HG02973 (cell line): ENCODE results near the gene SULT2B1.
"Not testable (repeated sequence)": the region's sequence is repeated elsewhere in the genome, so short reads cannot be mapped to it uniquely, and the experiment has no call there.

Experiments
- ATAC-seq: cut with Tn5 transposase; IDR thresholded peaks from one replicate; pipeline ENCODE4 v1.9.1; 2021; ENCODE audit warnings: moderate library complexity; ENCODE audit not compliant: unreplicated experiment

Gene SULT2B1

GRCh38 chr19:48618278-48618915, 66.4 kb downstream of the SULT2B1 start:
- no peak for ATAC-seq

- peak; percentile 70 for ATAC-seq
Observed at GRCh38 chr19:48618916-48619691, 67.1 kb downstream of the SULT2B1 start, which contains the start of the genes RPL18 and SPHK2. RPL18 (minus strand) TSS chr19:48619178; CDS start chr19:48619143, 35 bp downstream. SPHK2 (plus strand) TSS chr19:48619506; CDS start chr19:48620515, 1,009 bp downstream.

GRCh38 chr19:48619692-48620585, 68.0 kb downstream of the SULT2B1 start:
- ATAC-seq, result no peak

- no peak for ATAC-seq
Observed at GRCh38 chr19:48623556-48624066, 71.6 kb downstream of the SULT2B1 start.

GRCh38 chr19:48624067-48624594, 72.2 kb downstream of the SULT2B1 start:
- peak; percentile 51 for ATAC-seq

- ATAC-seq, result no peak
Observed at GRCh38 chr19:48624791-48625723, 73.1 kb downstream of the SULT2B1 start.

GRCh38 chr19:48625891-48626327, 73.9 kb downstream of the SULT2B1 start:
- ATAC-seq, result no peak

- ATAC-seq, result no peak
Observed at GRCh38 chr19:48627201-48627864, 75.4 kb downstream of the SULT2B1 start.

- ATAC-seq, result no peak
Observed at GRCh38 chr19:48627865-48628314, 75.9 kb downstream of the SULT2B1 start.

GRCh38 chr19:48628486-48629296, 76.7 kb downstream of the SULT2B1 start:
- ATAC-seq, result no peak

- no peak for ATAC-seq
Observed at GRCh38 chr19:48629297-48629598, 77.3 kb downstream of the SULT2B1 start.

GRCh38 chr19:48629599-48630295, 77.8 kb downstream of the SULT2B1 start:
- ATAC-seq, result no peak

- no peak for ATAC-seq
Observed at GRCh38 chr19:48630296-48631063, 78.5 kb downstream of the SULT2B1 start.

- ATAC-seq, result no peak
Observed at GRCh38 chr19:48631225-48631624, 79.3 kb downstream of the SULT2B1 start.

GRCh38 chr19:48632286-48632685, 80.3 kb downstream of the SULT2B1 start:
- ATAC-seq, result not testable (repeated sequence)

- no peak for ATAC-seq
Observed at GRCh38 chr19:48632692-48633147, 80.7 kb downstream of the SULT2B1 start.
